ENCODE data around the gene IFNLR1.

Gene IFNLR1

DNA sequence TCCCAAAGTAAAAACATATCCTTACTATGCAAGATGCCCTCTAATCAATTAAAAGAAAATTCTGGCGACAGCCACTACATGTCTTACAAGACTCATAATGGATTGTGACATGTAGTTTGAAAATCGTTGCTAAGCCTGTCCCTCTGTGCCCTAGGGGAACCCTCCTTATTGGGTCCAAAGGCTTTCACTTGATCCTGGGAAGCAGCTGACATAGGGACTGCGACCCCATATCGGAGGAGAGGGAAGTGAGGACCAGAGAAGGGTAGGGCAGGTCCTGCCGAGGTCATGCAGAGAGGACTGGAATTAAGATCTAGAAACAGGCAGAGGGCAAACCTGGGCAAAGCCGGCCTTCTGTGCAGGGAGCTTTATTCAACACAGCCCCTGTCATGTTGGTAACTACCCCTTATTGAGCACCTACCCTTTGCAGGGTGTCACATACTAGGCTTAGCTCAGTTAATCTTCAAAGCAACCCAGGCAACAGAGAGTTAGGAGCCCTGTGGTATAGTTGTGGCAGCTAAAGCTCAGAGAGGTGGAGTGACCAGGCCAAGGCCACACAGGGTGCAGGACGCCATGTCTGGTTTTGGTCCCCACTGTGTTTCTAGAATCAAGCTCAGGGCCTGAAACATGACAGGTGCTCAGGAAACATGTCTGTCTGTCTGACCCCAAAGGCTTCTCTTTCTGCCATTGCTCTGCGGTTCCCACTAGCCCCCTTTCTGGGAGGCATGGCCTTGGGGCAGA is 18.4 kb upstream of the IFNLR1 start:
- 72 to 78% methylated on average over 7 of the region's 8 CpGs for WGBS, 2 experiments (ENCODE audit: insufficient coverage in 2 of 2)
- H3K27ac ChIP-seq (ENCODE audit: low read depth, low read length, severe bottlenecking): no peak overlapping the region
- H3K36me3 ChIP-seq (ENCODE audit: control insufficient read depth, insufficient read depth, low read length): no peaks in the 10 kb centered on the region
- H3K4me3 ChIP-seq (ENCODE audit: extremely low read depth, insufficient read depth, low read length, poor library complexity, severe bottlenecking): no peak overlapping the region
- peaks cover 6% of the 10 kb centered on the region for H3K4me1 ChIP-seq (ENCODE audit: control insufficient read depth, insufficient read depth, low read length, poor library complexity, severe bottlenecking)
- H3K9me3 ChIP-seq (ENCODE audit: control insufficient read depth, low read length): no peaks in the 10 kb centered on the region

DNA sequence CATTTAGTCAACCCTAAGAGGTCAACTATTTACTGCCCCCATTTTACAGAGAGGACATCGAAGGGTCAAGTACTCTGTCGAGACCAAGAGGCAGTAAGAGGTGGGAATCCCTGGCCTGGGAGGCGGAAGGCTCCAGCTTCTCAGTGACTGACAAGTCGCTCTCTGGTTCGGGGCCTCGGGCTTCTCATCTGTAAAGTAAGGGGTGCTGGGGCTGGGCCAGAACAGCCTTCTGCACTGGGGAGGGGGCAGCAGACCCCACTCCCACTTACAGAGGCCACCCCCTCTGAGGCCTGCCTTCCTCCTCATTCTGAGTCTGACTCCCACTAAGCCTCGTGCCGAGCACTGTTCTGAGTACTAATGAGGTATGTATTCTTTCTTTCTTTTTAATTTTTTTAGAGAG is 17.0 kb upstream of the IFNLR1 start:
- Histone ChIP-seq H3K36me3 (ENCODE audit: control insufficient read depth, insufficient read depth, low read length) (no peaks in the 10 kb centered on the region), H3K9me3 (ENCODE audit: control insufficient read depth, low read length) (no peaks in the 10 kb centered on the region), H3K27ac (ENCODE audit: low read depth, low read length, severe bottlenecking) (no peak overlapping the region), H3K4me3 (ENCODE audit: extremely low read depth, insufficient read depth, low read length, poor library complexity, severe bottlenecking) (no peak overlapping the region), H3K4me1 (ENCODE audit: control insufficient read depth, insufficient read depth, low read length, poor library complexity, severe bottlenecking) (peaks cover 6% of the 10 kb centered on the region)
- WGBS, 2 experiments (ENCODE audit: insufficient coverage in 2 of 2): 89 to 96% methylated on average over 2 to 4 of the region's 8 CpGs

DNA sequence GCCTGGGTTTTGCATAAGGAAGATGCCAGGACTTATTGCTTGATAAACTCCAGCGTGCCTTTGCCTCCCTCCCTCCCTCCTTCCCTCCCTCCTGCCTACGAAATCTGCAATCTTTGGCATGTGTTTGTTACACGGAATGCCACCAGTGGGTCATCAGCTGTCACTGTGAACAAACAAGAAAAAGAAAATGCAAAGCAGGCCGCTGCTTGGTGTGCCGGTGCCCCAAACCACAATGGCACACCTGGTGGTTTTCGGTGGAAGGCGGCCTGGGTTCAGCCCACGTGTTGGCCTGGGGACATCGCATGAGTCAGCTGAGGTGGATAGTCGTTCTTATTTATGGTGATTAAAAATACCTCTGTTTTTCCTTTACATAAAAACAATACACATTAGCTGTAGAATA is 16.3 kb upstream of the IFNLR1 start:
- no peak overlapping the region for H3K27ac ChIP-seq (ENCODE audit: low read depth, low read length, severe bottlenecking)
- H3K9me3 ChIP-seq (ENCODE audit: control insufficient read depth, low read length): no peaks in the 10 kb centered on the region
- 80 to 83% methylated on average over 4 to 6 of the region's 10 CpGs for WGBS, 2 experiments (ENCODE audit: insufficient coverage in 2 of 2)
- H3K36me3 ChIP-seq (ENCODE audit: control insufficient read depth, insufficient read depth, low read length): no peaks in the 10 kb centered on the region
- H3K4me1 ChIP-seq (ENCODE audit: control insufficient read depth, insufficient read depth, low read length, poor library complexity, severe bottlenecking): peaks cover 6% of the 10 kb centered on the region
- H3K4me3 ChIP-seq (ENCODE audit: extremely low read depth, insufficient read depth, low read length, poor library complexity, severe bottlenecking): no peak overlapping the region

DNA sequence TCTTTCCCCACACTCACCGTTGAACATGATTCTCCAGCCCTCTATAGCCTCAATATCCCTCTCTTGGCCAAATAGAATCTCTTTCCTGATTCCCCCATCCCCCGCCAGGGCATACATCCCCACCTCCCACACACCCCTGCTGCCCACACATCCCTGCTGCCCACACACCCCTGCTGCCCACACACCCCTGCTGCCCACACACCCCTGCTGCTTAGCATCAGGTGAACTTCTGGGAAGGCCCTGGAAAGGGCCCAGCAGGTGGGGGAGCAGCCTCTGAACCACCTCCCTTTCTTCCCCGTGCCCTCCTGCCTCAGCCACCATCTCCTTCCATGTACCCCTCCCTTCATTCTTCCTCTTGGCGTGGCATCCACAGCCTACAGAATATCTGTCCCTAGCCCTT is 15.9 kb upstream of the IFNLR1 start:
- Histone ChIP-seq H3K9me3 (ENCODE audit: control insufficient read depth, low read length) (no peaks in the 10 kb centered on the region), H3K36me3 (ENCODE audit: control insufficient read depth, insufficient read depth, low read length) (no peaks in the 10 kb centered on the region), H3K4me3 (ENCODE audit: extremely low read depth, insufficient read depth, low read length, poor library complexity, severe bottlenecking) (no peak overlapping the region), H3K27ac (ENCODE audit: low read depth, low read length, severe bottlenecking) (no peak overlapping the region), H3K4me1 (ENCODE audit: control insufficient read depth, insufficient read depth, low read length, poor library complexity, severe bottlenecking) (peaks cover 6% of the 10 kb centered on the region)
- WGBS, 2 experiments (ENCODE audit: insufficient coverage in 2 of 2): 86 to 98% methylated on average over 3 to 4 of the region's 4 CpGs

DNA sequence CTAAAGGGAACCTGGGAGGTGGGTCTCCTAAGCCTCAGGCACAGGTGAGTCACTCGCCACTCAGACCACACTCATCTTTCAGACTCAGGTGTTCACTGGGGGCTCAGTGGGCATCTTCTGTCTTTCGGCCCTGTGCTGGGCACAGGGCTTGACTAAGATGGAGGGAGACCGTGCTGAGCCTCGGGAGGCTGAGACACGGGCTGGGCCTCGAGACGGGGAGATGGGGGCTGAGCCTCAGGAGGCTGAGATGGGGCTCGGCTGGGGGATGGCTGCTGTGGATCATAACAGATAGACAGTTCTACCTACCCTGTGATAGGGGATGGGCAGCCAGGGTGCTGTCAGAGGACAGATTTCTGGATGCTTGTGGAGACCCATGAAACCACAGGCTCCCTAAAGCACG is 15.5 kb upstream of the IFNLR1 start:
- Histone ChIP-seq H3K4me1 (ENCODE audit: control insufficient read depth, insufficient read depth, low read length, poor library complexity, severe bottlenecking) (peaks cover 6% of the 10 kb centered on the region), H3K9me3 (ENCODE audit: control insufficient read depth, low read length) (no peaks in the 10 kb centered on the region), H3K27ac (ENCODE audit: low read depth, low read length, severe bottlenecking) (no peak overlapping the region), H3K4me3 (ENCODE audit: extremely low read depth, insufficient read depth, low read length, poor library complexity, severe bottlenecking) (no peak overlapping the region), H3K36me3 (ENCODE audit: control insufficient read depth, insufficient read depth, low read length) (no peaks in the 10 kb centered on the region)
- 93 to 96% methylated on average over 8 of the region's 9 CpGs for WGBS, 2 experiments (ENCODE audit: insufficient coverage in 2 of 2)

DNA sequence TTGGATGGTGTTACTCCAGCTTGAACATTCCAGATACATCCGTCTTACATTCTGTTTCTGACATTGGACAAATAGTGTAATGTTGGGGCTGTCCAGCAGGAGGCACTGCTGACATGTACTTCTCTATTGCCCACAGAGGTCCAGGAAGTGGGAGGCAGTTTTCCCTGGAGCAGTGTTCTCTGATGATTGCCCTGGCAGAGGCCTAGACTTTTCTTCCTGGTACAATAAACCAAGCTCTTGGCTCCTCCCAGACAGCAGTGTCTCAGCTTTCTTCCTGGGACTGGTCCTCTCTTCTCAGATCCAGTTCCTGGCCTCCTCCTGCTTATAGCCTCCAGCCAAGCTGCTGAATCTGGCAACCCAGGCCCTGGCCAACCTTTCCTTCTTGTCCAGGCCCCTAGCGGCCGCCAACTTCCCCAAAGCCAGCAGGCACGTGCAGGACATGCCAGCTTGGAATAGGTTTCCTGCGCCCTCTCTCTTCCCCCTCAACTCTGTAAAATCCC is 14.9 kb upstream of the IFNLR1 start:
- Histone ChIP-seq H3K36me3 (ENCODE audit: control insufficient read depth, insufficient read depth, low read length) (no peaks in the 10 kb centered on the region), H3K27ac (ENCODE audit: low read depth, low read length, severe bottlenecking) (no peak overlapping the region), H3K4me1 (ENCODE audit: control insufficient read depth, insufficient read depth, low read length, poor library complexity, severe bottlenecking) (peaks cover 6% of the 10 kb centered on the region), H3K4me3 (ENCODE audit: extremely low read depth, insufficient read depth, low read length, poor library complexity, severe bottlenecking) (no peak overlapping the region), H3K9me3 (ENCODE audit: control insufficient read depth, low read length) (no peaks in the 10 kb centered on the region)
- 71 to 77% methylated on average over 4 of the region's 5 CpGs for WGBS, 2 experiments (ENCODE audit: insufficient coverage in 2 of 2)

DNA sequence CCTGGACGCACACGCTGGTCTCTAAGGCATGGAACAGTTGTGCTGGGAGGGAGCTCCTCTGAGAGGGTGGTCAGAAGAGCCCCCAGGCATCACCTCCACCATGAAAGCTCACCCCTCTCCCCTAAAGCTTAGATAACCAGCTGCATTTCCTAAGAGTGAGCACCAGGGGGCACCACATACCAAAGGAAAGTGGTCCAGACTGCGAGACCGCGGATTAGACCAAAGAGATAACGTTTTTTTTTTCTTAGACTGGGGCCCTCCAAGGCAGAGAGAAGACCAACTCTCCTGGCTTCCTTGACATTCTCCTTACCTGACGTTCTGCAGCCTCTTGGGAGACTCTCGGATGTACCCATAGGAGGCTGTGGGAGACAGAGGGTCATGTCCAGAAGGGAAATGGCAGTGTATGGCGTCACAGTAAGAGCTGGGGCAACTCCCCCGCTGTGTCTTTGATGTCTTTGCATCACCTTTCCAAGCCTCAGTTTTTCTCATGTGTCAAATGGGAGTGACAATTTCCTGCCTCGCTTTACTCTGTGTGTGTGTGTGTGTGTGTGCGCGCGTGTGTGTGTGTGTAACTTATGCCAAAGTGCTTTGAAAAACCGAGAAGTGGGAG is 12.3 kb upstream of the IFNLR1 start:
- peaks cover 6% of the 10 kb centered on the region for H3K4me1 ChIP-seq (ENCODE audit: control insufficient read depth, insufficient read depth, low read length, poor library complexity, severe bottlenecking)
- H3K27ac ChIP-seq (ENCODE audit: low read depth, low read length, severe bottlenecking): no peak overlapping the region
- H3K4me3 ChIP-seq (ENCODE audit: extremely low read depth, insufficient read depth, low read length, poor library complexity, severe bottlenecking): no peak overlapping the region
- WGBS, 2 experiments (ENCODE audit: insufficient coverage in 2 of 2): 20 to 30% methylated on average over 4 to 7 of the region's 15 CpGs
- H3K9me3 ChIP-seq (ENCODE audit: control insufficient read depth, low read length): no peaks in the 10 kb centered on the region
- no peaks in the 10 kb centered on the region for H3K36me3 ChIP-seq (ENCODE audit: control insufficient read depth, insufficient read depth, low read length)

DNA sequence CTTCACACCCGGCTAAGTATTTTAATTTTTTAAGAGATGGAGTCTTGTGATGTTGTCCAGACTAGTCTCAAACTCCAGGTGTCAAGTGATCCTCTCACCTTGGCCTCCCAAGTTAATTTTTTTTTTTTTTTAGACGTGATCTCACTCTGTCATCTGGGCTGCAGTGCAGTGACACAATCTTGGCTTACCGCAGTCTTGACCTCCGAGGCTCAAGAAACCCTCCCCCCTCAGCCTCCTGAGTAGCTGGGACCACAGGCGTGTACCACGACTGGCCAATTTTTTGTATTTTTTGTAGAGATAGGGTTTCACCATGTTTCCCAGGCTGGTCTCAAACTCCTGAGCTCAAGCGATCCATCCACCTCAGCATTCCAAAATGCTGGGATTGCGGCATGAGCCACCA is 11.7 kb upstream of the IFNLR1 start:
- Histone ChIP-seq H3K4me3 (ENCODE audit: extremely low read depth, insufficient read depth, low read length, poor library complexity, severe bottlenecking) (no peak overlapping the region), H3K36me3 (ENCODE audit: control insufficient read depth, insufficient read depth, low read length) (no peaks in the 10 kb centered on the region), H3K9me3 (ENCODE audit: control insufficient read depth, low read length) (no peaks in the 10 kb centered on the region), H3K4me1 (ENCODE audit: control insufficient read depth, insufficient read depth, low read length, poor library complexity, severe bottlenecking) (peaks cover 6% of the 10 kb centered on the region), H3K27ac (ENCODE audit: low read depth, low read length, severe bottlenecking) (no peak overlapping the region)
- WGBS, 2 experiments (ENCODE audit: insufficient coverage in 2 of 2): no CpG with 5 or more reads among the region's 8 CpGs

DNA sequence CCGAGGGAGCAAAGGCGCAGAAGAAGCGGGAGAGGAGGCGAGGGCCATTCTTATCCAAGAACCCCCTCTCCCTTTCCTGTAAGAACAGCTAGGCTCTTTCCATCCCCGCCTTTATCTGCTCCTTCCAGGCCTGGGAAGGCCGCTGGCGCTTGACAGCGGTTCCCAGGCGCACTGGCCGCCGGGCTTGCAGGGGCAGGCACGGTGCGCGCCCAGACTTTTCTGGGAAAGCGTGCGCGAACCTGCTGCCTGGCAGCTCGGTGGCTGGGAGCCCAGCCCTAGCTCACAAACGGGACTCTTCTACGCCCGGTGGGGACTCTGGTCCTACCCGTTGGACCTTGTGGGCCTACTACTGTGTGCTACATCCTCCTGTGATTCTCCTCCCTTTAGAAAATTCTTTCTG is 8.8 kb upstream of the IFNLR1 start:
- Histone ChIP-seq H3K9me3 (ENCODE audit: control insufficient read depth, low read length) (no peaks in the 10 kb centered on the region), H3K4me1 (ENCODE audit: control insufficient read depth, insufficient read depth, low read length, poor library complexity, severe bottlenecking) (no peaks in the 10 kb centered on the region), H3K27ac (ENCODE audit: low read depth, low read length, severe bottlenecking) (no peak overlapping the region), H3K4me3 (ENCODE audit: extremely low read depth, insufficient read depth, low read length, poor library complexity, severe bottlenecking) (no peak overlapping the region), H3K36me3 (ENCODE audit: control insufficient read depth, insufficient read depth, low read length) (no peaks in the 10 kb centered on the region)
- 96 to 97% methylated on average over 21 to 22 of the region's 22 CpGs for WGBS, 2 experiments (ENCODE audit: insufficient coverage in 2 of 2)

DNA sequence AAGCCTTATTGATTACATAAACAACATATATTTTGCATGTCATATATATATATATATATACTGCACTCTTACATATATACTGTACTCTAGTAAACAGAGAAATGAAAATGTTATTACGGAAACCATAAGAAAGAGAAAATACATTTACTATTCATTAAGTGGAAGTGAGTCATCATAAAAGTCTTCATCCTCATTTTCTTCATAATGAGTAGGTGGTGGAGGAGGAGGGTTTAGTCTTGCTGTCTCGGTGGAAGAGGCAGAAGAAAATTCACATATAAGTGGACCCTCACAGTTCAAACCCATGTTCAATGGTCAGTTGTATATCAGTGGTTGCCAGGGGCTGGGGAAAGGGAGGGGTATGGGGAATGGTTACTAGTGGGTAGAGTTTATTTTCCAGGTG is 8.0 kb upstream of the IFNLR1 start:
- no peaks in the 10 kb centered on the region for H3K4me1 ChIP-seq (ENCODE audit: control insufficient read depth, insufficient read depth, low read length, poor library complexity, severe bottlenecking)
- H3K36me3 ChIP-seq (ENCODE audit: control insufficient read depth, insufficient read depth, low read length): no peaks in the 10 kb centered on the region
- H3K27ac ChIP-seq (ENCODE audit: low read depth, low read length, severe bottlenecking): no peak overlapping the region
- H3K4me3 ChIP-seq (ENCODE audit: extremely low read depth, insufficient read depth, low read length, poor library complexity, severe bottlenecking): no peak overlapping the region
- no peaks in the 10 kb centered on the region for H3K9me3 ChIP-seq (ENCODE audit: control insufficient read depth, low read length)
- 100% methylated on average over 1 of the region's 2 CpGs; no CpG with 5 or more reads in 1 of the 2 experiments for WGBS, 2 experiments (ENCODE audit: insufficient coverage in 2 of 2)

DNA sequence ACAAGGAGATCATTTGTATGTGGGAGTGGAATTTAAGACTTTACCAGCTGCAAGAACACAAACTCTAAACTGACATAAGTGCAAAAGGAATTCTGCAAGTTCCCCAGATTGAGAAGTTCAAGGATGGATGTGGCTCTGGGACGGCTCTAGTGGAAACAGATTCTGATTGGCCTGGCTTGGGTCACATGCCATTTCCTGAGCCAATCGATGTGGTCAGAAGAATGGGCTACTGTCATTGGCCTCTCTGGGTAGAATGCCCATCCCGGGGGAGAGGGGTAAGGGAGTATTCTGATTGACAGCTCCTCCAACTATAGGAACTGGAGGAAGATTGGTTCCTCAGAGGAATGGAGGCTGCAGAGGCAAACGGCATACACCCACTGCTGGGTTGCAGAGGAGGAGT is 6.0 kb upstream of the IFNLR1 start:
- 82 to 90% methylated on average over 2 to 3 of the region's 4 CpGs for WGBS, 2 experiments (ENCODE audit: insufficient coverage in 2 of 2)
- no peaks in the 10 kb centered on the region for H3K36me3 ChIP-seq (ENCODE audit: control insufficient read depth, insufficient read depth, low read length)
- H3K9me3 ChIP-seq (ENCODE audit: control insufficient read depth, low read length): no peaks in the 10 kb centered on the region
- no peak overlapping the region for H3K4me3 ChIP-seq (ENCODE audit: extremely low read depth, insufficient read depth, low read length, poor library complexity, severe bottlenecking)
- H3K4me1 ChIP-seq (ENCODE audit: control insufficient read depth, insufficient read depth, low read length, poor library complexity, severe bottlenecking): peaks cover 5% of the 10 kb centered on the region
- no peak overlapping the region for H3K27ac ChIP-seq (ENCODE audit: low read depth, low read length, severe bottlenecking)

Data from mesodermal cell (in vitro differentiated cells).